GM21423 (cell line): ENCODE measurements around the gene PERM1.

Source experiments
- ATAC-seq: cut with Tn5 transposase; IDR thresholded peaks from one replicate; pipeline ENCODE4 v1.9.1; 2021; ENCODE audit warnings: mild to moderate bottlenecking, moderate library complexity; ENCODE audit not compliant: unreplicated experiment

Gene PERM1

GRCh38 chr1:966135-966703 is 15.7 kb downstream of the PERM1 start, which contains the start of gene PLEKHN1:
Gene PLEKHN1 (plus strand): TSS chr1:966482. CDS start chr1:966532, 50 bp downstream.
- ATAC-seq: peak; percentile 32

GRCh38 chr1:965526-966134 is 16.3 kb downstream of the PERM1 start:
- ATAC-seq: no peak

GRCh38 chr1:964691-965525 is 17.0 kb downstream of the PERM1 start:
- ATAC-seq: no peak

GRCh38 chr1:963746-964525 is 18.0 kb downstream of the PERM1 start:
- no peak for ATAC-seq

GRCh38 chr1:963301-963651 is 18.6 kb downstream of the PERM1 start:
- ATAC-seq: no peak

GRCh38 chr1:962381-963300 is 19.3 kb downstream of the PERM1 start:
- no peak for ATAC-seq

- no peak for ATAC-seq
Measured at GRCh38 chr1:961132-961669, 20.7 kb downstream of the PERM1 start.

GRCh38 chr1:960363-961131 is 21.3 kb downstream of the PERM1 start, which contains the start of gene KLHL17:
Gene KLHL17 (plus strand): TSS chr1:960584. CDS start chr1:960694, 110 bp downstream.
- no peak for ATAC-seq

GRCh38 chr1:959731-960362 is 22.0 kb downstream of the PERM1 start:
- ATAC-seq: no peak

- ATAC-seq: peak; percentile 68
Measured at GRCh38 chr1:958823-959730, 22.8 kb downstream of the PERM1 start, which contains the start of gene NOC2L. Gene NOC2L (minus strand): TSS chr1:959256. CDS start chr1:959240, 16 bp downstream.

- no peak for ATAC-seq
Measured at GRCh38 chr1:956636-957035, 25.3 kb downstream of the PERM1 start.

- ATAC-seq: no peak
Measured at GRCh38 chr1:955474-955873, 26.4 kb downstream of the PERM1 start.

- ATAC-seq: no peak
Measured at GRCh38 chr1:954927-955326, 27.0 kb downstream of the PERM1 start.

- ATAC-seq: no peak
Measured at GRCh38 chr1:953524-954320, 28.2 kb downstream of the PERM1 start.

- ATAC-seq: no peak
Measured at GRCh38 chr1:952603-953002, 29.3 kb downstream of the PERM1 start.

- no peak for ATAC-seq
Measured at GRCh38 chr1:952201-952600, 29.7 kb downstream of the PERM1 start.

GRCh38 chr1:951364-951763 is 30.5 kb downstream of the PERM1 start:
- no peak for ATAC-seq
